DOHH2 (cell line): ENCODE measurements around the gene SLX4IP.

ENCODE experiments used
- EZH2phosphoT487 ChIP-seq: fragments of 200-600 bp; sonication (generic); IDR thresholded peaks from 2 replicates; pipeline ENCODE4 v1.6.1; 2017; ENCODE audit warnings: borderline replicate concordance, mild to moderate bottlenecking, antibody characterized with exemption, low read length, moderate library complexity, mixed read lengths
- TF ChIP-seq, protein P1 (sequence below): fragments of 200-600 bp; sonication (generic); IDR thresholded peaks from one replicate; pipeline ENCODE4 v1.5.1; 2014; ENCODE audit warnings: antibody characterized with exemption, mild to moderate bottlenecking, low read depth, low read length; ENCODE audit not compliant: poor library complexity, severe bottlenecking

DNA sequence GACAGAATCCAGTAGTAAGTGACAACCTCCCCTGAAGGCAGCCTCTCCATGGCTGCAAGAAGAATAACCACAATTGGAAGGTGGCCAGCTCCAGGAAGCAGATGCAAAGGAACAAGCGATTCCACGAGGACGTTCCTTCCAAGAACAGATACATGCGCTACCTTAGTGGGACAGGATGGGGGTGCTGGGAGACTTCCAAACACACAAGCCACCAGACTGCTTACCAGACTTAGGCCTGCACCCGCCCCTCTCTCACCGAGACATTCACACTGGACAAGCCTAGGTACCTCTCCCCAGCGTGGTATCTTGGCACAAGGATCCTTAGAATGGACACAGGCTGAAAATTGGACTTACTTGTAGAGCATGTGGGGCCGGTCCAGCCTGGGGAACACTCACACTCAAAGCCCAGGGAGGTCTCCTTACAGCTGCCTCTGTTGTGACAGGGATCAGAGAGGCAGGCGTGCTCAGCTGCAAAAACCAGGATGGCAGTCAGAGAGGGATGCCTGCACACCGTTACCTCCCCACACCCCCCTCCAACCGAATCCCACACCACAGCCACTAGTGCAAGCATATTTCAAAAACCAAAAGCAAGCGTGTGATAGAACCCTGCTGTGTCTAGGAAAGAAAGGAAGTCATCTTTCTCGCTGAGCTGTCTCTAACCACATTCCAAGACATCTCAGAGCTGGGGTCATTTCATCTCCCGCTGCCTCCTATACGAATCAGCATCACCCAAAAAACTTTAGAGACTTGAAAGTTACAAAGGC, 216.3 kb downstream of the SLX4IP start:
- no peak for TF ChIP-seq EZH2phosphoT487
- TF ChIP-seq, protein P1, sequence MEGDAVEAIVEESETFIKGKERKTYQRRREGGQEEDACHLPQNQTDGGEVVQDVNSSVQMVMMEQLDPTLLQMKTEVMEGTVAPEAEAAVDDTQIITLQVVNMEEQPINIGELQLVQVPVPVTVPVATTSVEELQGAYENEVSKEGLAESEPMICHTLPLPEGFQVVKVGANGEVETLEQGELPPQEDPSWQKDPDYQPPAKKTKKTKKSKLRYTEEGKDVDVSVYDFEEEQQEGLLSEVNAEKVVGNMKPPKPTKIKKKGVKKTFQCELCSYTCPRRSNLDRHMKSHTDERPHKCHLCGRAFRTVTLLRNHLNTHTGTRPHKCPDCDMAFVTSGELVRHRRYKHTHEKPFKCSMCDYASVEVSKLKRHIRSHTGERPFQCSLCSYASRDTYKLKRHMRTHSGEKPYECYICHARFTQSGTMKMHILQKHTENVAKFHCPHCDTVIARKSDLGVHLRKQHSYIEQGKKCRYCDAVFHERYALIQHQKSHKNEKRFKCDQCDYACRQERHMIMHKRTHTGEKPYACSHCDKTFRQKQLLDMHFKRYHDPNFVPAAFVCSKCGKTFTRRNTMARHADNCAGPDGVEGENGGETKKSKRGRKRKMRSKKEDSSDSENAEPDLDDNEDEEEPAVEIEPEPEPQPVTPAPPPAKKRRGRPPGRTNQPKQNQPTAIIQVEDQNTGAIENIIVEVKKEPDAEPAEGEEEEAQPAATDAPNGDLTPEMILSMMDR: no peak
